ENCODE data around the gene ARHGEF6.

ARHGEF6 gene, protein sequence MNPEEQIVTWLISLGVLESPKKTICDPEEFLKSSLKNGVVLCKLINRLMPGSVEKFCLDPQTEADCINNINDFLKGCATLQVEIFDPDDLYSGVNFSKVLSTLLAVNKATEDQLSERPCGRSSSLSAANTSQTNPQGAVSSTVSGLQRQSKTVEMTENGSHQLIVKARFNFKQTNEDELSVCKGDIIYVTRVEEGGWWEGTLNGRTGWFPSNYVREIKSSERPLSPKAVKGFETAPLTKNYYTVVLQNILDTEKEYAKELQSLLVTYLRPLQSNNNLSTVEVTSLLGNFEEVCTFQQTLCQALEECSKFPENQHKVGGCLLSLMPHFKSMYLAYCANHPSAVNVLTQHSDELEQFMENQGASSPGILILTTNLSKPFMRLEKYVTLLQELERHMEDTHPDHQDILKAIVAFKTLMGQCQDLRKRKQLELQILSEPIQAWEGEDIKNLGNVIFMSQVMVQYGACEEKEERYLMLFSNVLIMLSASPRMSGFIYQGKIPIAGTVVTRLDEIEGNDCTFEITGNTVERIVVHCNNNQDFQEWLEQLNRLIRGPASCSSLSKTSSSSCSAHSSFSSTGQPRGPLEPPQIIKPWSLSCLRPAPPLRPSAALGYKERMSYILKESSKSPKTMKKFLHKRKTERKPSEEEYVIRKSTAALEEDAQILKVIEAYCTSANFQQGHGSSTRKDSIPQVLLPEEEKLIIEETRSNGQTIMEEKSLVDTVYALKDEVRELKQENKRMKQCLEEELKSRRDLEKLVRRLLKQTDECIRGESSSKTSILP

DNA sequence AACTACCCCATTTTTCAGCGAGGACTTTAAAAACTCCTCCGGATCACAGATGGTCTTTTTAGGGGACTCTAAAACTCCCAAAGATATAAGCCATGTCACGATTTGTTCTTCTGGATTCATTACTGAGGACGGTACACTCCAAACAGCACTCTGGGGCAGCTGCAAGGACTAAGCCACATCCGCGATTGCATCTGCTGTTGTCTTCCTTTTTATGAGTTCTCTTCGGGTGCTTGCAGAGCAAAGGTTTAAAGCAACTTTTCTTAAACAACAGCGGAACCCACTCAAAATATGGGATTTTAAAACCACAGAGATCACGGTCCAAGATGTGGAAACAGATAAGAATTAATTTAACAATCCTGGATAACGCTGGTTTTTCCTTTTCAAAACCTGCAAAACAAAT lies at the start of gene ARHGEF6:
Gene ARHGEF6 (minus strand): TSS at position 170 of the 400 bp plus-strand sequence. CDS start 50 bp downstream, at position 120.
- ChIA-PET CTCF (no interaction called here), POLR2A (no interaction called here)
- TF ChIP-seq, protein P1, sequence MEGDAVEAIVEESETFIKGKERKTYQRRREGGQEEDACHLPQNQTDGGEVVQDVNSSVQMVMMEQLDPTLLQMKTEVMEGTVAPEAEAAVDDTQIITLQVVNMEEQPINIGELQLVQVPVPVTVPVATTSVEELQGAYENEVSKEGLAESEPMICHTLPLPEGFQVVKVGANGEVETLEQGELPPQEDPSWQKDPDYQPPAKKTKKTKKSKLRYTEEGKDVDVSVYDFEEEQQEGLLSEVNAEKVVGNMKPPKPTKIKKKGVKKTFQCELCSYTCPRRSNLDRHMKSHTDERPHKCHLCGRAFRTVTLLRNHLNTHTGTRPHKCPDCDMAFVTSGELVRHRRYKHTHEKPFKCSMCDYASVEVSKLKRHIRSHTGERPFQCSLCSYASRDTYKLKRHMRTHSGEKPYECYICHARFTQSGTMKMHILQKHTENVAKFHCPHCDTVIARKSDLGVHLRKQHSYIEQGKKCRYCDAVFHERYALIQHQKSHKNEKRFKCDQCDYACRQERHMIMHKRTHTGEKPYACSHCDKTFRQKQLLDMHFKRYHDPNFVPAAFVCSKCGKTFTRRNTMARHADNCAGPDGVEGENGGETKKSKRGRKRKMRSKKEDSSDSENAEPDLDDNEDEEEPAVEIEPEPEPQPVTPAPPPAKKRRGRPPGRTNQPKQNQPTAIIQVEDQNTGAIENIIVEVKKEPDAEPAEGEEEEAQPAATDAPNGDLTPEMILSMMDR (IDR thresholded peaks at IDR 0.05; ENCODE audit: insufficient read depth, low read length, missing control alignments), result no peak
- DNase-seq (ENCODE audit: low read depth, low spot score), result no peak
- H3K4me3 ChIP-seq (ENCODE audit: low read depth, low read length), result no peak within 1 kb of the TSS

DNA sequence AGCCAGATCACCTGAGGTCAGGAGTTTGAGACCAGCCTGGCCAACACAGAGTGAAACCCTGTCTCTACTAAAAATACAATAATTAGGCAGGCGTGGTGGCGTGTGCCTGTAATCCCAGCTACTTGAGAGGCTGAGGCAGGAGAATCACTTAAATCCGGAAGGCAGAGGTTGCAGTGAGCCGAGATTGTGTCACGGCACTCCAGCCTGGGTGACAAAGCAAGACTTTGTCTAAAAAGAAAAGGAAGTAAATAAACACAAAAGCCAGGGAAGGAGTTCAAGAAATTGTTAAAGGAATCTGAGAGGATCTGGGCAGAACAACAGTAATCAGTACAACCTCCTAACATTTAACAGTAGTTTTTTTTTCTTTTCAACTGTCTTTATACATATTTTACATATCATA lies 48.7 kb upstream of the ARHGEF6 start:
- ChIA-PET POLR2A (no interaction called here), CTCF (no interaction called here)
- TF ChIP-seq, protein P1 (IDR thresholded peaks at IDR 0.05; ENCODE audit: insufficient read depth, low read length, missing control alignments), result no peak
- H3K4me3 ChIP-seq (ENCODE audit: low read depth, low read length), result no peak overlapping the region
- DNase-seq (ENCODE audit: low read depth, low spot score), result no peak

DNA sequence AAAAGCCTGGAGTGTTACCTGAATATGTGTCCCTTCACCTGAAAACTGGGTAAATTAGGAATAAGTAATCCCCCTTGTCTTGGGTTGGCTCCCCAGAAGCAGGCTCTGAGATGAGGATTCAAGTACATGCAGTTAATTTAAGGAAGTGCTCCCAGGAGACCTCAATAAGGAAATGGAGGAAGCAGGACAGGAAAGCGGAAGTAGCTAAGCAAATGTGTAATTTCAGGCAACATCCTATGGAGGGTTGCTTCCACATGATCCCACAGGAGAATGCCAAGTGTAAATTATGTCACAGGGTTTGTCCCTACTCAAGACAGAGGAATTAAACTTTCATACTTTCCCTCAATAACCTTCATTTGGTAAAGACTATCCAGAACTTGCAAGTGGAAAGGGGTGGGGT lies 48.1 kb upstream of the ARHGEF6 start:
- no peak overlapping the region for H3K4me3 ChIP-seq (ENCODE audit: low read depth, low read length)
- ChIA-PET CTCF (no interaction called here), POLR2A (no interaction called here)
- TF ChIP-seq, protein P1 (IDR thresholded peaks at IDR 0.05; ENCODE audit: insufficient read depth, low read length, missing control alignments), result no peak
- no peak for DNase-seq (ENCODE audit: low read depth, low spot score)

DNA sequence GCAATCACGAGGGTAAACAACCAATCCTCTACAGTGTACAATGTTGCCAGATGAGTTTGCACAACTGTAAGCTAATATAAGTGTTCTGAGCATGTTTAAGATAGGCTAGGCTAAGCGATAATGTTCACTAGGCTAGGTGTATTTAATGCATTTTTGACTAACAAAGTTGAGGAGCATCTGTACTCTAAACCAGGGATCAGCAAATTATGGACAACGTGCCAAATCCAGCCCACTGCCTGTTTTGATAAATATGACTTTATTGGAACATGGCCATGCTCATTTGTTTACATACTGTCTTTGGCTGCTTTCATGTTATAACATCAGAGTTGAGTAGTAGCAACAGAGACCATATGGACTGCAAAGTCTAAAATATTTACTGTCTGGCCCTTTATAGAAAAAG lies 46.3 kb upstream of the ARHGEF6 start:
- TF ChIP-seq, protein P1 (IDR thresholded peaks at IDR 0.05; ENCODE audit: insufficient read depth, low read length, missing control alignments), result no peak
- POLR2A ChIA-PET, result no interaction called here
- no peak for DNase-seq (ENCODE audit: low read depth, low spot score)
- no peak overlapping the region for H3K4me3 ChIP-seq (ENCODE audit: low read depth, low read length)
- CTCF ChIA-PET, result no interaction called here

DNA sequence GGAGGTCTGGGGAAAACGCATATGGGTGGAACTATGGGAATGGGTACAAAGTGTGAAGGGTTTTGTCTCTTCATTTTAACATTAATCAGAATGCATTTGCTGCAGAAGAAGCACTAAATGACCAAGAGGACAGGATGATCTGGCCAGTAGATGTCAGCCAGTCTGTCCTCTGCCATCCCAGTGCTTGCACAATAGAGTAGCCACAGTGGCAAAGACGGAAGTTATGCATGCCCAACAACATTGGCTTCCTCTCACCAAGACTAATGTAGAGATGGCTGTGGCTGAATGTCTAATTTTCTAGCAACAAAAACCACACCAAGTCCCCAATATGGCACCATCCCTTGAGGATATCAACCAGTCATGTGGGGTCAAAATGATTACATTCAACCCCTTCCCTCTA lies 45.0 kb upstream of the ARHGEF6 start:
- no peak overlapping the region for H3K4me3 ChIP-seq (ENCODE audit: low read depth, low read length)
- ChIA-PET POLR2A (no interaction called here), CTCF (no interaction called here)
- TF ChIP-seq, protein P1 (IDR thresholded peaks at IDR 0.05; ENCODE audit: insufficient read depth, low read length, missing control alignments), result no peak
- DNase-seq (ENCODE audit: low read depth, low spot score), result no peak

DNA sequence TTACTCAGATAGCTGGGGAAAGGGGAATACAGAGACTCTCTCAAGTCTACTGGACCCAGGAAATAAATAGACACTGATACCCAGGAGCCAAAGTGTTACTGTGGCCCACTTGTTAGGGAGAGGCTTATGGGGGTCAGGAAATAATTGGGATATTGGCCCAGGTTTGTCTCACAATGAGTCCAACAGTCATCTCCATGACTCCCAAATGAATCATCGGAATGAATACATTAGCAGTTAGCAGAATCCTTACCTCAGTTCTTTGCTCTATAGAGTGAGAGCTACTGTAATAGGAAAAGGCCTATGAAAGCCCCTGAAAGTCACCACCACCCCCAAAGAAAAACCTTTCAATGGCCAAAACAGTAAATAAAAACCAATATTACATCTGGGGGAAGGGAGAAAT lies 42.4 kb upstream of the ARHGEF6 start:
- TF ChIP-seq, protein P1 (IDR thresholded peaks at IDR 0.05; ENCODE audit: insufficient read depth, low read length, missing control alignments), result no peak
- CTCF ChIA-PET, result no interaction called here
- no peak overlapping the region for H3K4me3 ChIP-seq (ENCODE audit: low read depth, low read length)
- POLR2A ChIA-PET, result no interaction called here
- DNase-seq (ENCODE audit: low read depth, low spot score), result no peak
